K562 (cell line): ENCODE data around the gene FMN2. TPM values are rescaled to one million over a fixed set of nuclear protein-coding genes. Genes with fewer than 3 reads are reported as not detected.

ENCODE experiments used
- ATAC-seq: fragments of 200-7000 bp; cut with Tn5 transposase; 3 replicates; pipeline ENCODE4 v1.9.1; 2020; ENCODE audit warnings: moderate library complexity
- BruUV-seq: library from RNA; stranded (reverse); fragments of 400-500 nt; replicated peaks from 2 replicates; lab custom pipeline; 2021; lab: Mats Ljungman, UMichigan
- CTCF ChIA-PET: fragments of 300-600 bp; formaldehyde crosslinking; extraction: SDS; loops from one replicate; lab custom pipeline; 2021; ENCODE audit warnings: low intra/inter-chr PET ratio; lab: Yijun Ruan, JAX
- POLR2A ChIA-PET: fragments of 300-600, 350-650 bp; sonication (Branson Sonifier 250); formaldehyde crosslinking; extraction: SDS; loops from one replicate; lab custom pipeline; 2021; ENCODE audit warnings: antibody characterized with exemption, inconsistent platforms; lab: Yijun Ruan, JAX
- DNase-seq, 4 experiments: peaks; one replicate each; pipeline versions ENCODE4 v3.0.0 to v3.0.0-alpha.2; 2011 to 2018; ENCODE audit warnings: low spot score in 3 of 4, mixed read lengths in 3 of 4; ENCODE audit errors: extremely low read depth in 1 of 4
- FAIRE-seq: peaks from 2 replicates; lab custom pipeline; 2011; peaks lifted over from hg19 to GRCh38; lab: Jason Lieb, UNC
- H2AFZ ChIP-seq: 2 replicates; pipeline ENCODE4 v1.6.0; 2011; ENCODE audit warnings: low read depth, low read length, control low read depth, inconsistent platforms
- H3K27ac ChIP-seq: fragments of 200-600 bp; 3 replicates; pipeline ENCODE4 v1.8.0; 2011; ENCODE audit warnings: low read depth, mild to moderate bottlenecking, control low read depth, inconsistent platforms, low read length, moderate library complexity, mixed read lengths; ENCODE audit errors: extremely low read depth
- H3K27me3 ChIP-seq, 2 experiments: fragments of 300-600 bp in 1 of 2; 2 replicates in 1 of 2; 3 replicates in 1 of 2; pipeline versions ENCODE4 v1.6.0 to v1.8.0; 2011; ENCODE audit warnings: inconsistent platforms in 2 of 2, low read length in 2 of 2, mild to moderate bottlenecking in 1 of 2, mixed read lengths in 1 of 2, moderate library complexity in 1 of 2; ENCODE audit not compliant: control insufficient read depth in 2 of 2, insufficient read depth in 2 of 2
- H3K36me3 ChIP-seq: fragments of 300-600 bp; 3 replicates; pipeline ENCODE4 v1.8.0; 2011; ENCODE audit warnings: mild to moderate bottlenecking, low read length, inconsistent platforms; ENCODE audit not compliant: control insufficient read depth, insufficient read depth
- H3K4me1 ChIP-seq, 2 experiments: fragments of 200-600 bp in 1 of 2; replicated peaks in 1 of 2; 2 replicates in 1 of 2; 3 replicates in 1 of 2; pipeline versions ENCODE4 v1.5.1 to v1.8.0; 2011; ENCODE audit warnings: inconsistent platforms in 2 of 2, low read length in 2 of 2, mild to moderate bottlenecking in 1 of 2, mixed read lengths in 1 of 2, moderate library complexity in 1 of 2; ENCODE audit not compliant: control insufficient read depth in 2 of 2, insufficient read depth in 2 of 2
- H3K4me2 ChIP-seq: 2 replicates; pipeline ENCODE4 v1.6.1; 2011; ENCODE audit warnings: low read length, control low read depth, inconsistent platforms, mixed read lengths; ENCODE audit not compliant: insufficient read depth
- H3K4me3 ChIP-seq: fragments of 200-600 bp; sonication (generic), shearing (Covaris generic); 2 replicates; pipeline ENCODE4 v1.5.1; 2016; ENCODE audit warnings: control low read depth, inconsistent platforms
- H3K79me2 ChIP-seq: fragments of 200-600 bp; 3 replicates; pipeline ENCODE4 v1.8.0; 2011; ENCODE audit warnings: low read length, inconsistent platforms; ENCODE audit not compliant: control insufficient read depth, insufficient read depth
- H3K9ac ChIP-seq, 2 experiments: 2 replicates each; pipeline versions ENCODE4 v1.6.0 to v1.6.1; 2011; ENCODE audit warnings: low read depth in 2 of 2, low read length in 2 of 2, control low read depth in 1 of 2, inconsistent platforms in 1 of 2, mild to moderate bottlenecking in 1 of 2, mixed read lengths in 1 of 2; ENCODE audit not compliant: insufficient read depth in 1 of 2
- H3K9me1 ChIP-seq: one replicate; pipeline ENCODE4 v1.6.0; 2011; ENCODE audit warnings: inconsistent platforms, mild to moderate bottlenecking, low read length, moderate library complexity; ENCODE audit not compliant: control insufficient read depth, insufficient read depth
- H3K9me3 ChIP-seq: replicated peaks from 2 replicates; pipeline ENCODE4 v1.5.1; 2011; ENCODE audit warnings: low read depth, low read length, inconsistent platforms; ENCODE audit not compliant: control insufficient read depth, insufficient read depth
- H4K20me1 ChIP-seq: replicated peaks from 2 replicates; pipeline ENCODE4 v1.6.1; 2011; ENCODE audit warnings: low read length, inconsistent platforms, mixed read lengths; ENCODE audit not compliant: control insufficient read depth, insufficient read depth
- ARHGAP35 ChIP-seq: fragments of 450-650 bp; IDR thresholded peaks from 2 replicates; pipeline ENCODE4 v1.6.1; 2018; ENCODE audit not compliant: partially characterized antibody
- EP400 ChIP-seq: fragments of 450-650 bp; IDR thresholded peaks from 2 replicates; pipeline ENCODE4 v1.6.1; 2017; ENCODE audit warnings: antibody characterized with exemption, mild to moderate bottlenecking, moderate library complexity
- MEF2D ChIP-seq: conservative IDR thresholded peaks from 2 replicates; pipeline ENCODE4 v1.6.1; 2016; ENCODE audit warnings: low read depth, missing genetic modification characterization, missing compliant biosample characterization
- NCOA1 ChIP-seq: fragments of 450-650 bp; IDR thresholded peaks from 2 replicates; pipeline ENCODE4 v1.6.1; 2016; ENCODE audit warnings: low read depth
- POLR2H ChIP-seq: IDR thresholded peaks from 2 replicates; pipeline ENCODE4 v1.6.1; 2016; ENCODE audit warnings: missing genetic modification characterization, low read depth, mild to moderate bottlenecking, control low read depth, missing compliant biosample characterization, moderate library complexity
- PTRF ChIP-seq: fragments of 450-650 bp; IDR thresholded peaks from 2 replicates; pipeline ENCODE4 v1.6.1; 2016; ENCODE audit warnings: mild to moderate bottlenecking, missing genetic modification characterization, missing compliant biosample characterization
- SLC30A9 ChIP-seq: fragments of 250-450 bp; sonication (Bioruptor Pico); IDR thresholded peaks from 2 replicates; pipeline ENCODE4 v1.8.0; 2022; ENCODE audit warnings: mild to moderate bottlenecking, moderate library complexity
- TARDBP ChIP-seq: fragments of 450-650 bp; IDR thresholded peaks from 2 replicates; pipeline ENCODE4 v1.6.1; 2016
- ZC3H4 ChIP-seq: sonication (generic); formaldehyde crosslinking; IDR thresholded peaks from 2 replicates; pipeline ENCODE4 v1.9.0; 2021; ENCODE audit warnings: missing genetic modification reagents, borderline replicate concordance
- ZEB2 ChIP-seq: fragments of 450-650 bp; IDR thresholded peaks from 2 replicates; pipeline ENCODE4 v1.6.1; 2016
- ZNF280A ChIP-seq: fragments of 450-650 bp; IDR thresholded peaks from 2 replicates; pipeline ENCODE4 v1.6.1; 2018; ENCODE audit warnings: mild to moderate bottlenecking, low read depth; ENCODE audit not compliant: partially characterized antibody
- ZZZ3 ChIP-seq: fragments of 450-650 bp; IDR thresholded peaks from 2 replicates; pipeline ENCODE4 v1.6.1; 2016; ENCODE audit warnings: antibody characterized with exemption, mild to moderate bottlenecking, moderate library complexity
- WGBS: fragments of 100-300 bp; shearing (Covaris generic); methylation state at CpG from one replicate; pipeline ENCODE4 v1.1.6; 2016; ENCODE audit warnings: low coverage, mixed read lengths; ENCODE audit not compliant: insufficient coverage; ENCODE audit errors: missing lambda C conversion rate; 5-methylcytosine and 5-hydroxymethylcytosine counted together
- in situ Hi-C: fragments of 300-500 bp; cut with MboI; formaldehyde crosslinking; loops from 4 replicates; pipeline ENCODE4 v1.15.0; 2018; ENCODE audit warnings: inconsistent platforms, mixed read lengths
- intact Hi-C: fragments of 100-400 bp; cut with micrococcal nuclease; formaldehyde crosslinking; loops from 2 replicates; pipeline ENCODE4 v1.14.2; 2022
- polyA plus RNA-seq, 8 experiments: library from polyadenylated mRNA; depleted of rRNA in 4 of 8; stranded (reverse) in 5 of 8; unstranded in 3 of 8; fragments of >200 nt; fragmentation: Nextera tagmentation in 2 of 8; fragmentation: Illumina TruSeq in 1 of 8; extraction: Ambion mirVana in 2 of 8; extraction: Trizol in 1 of 8; gene quantifications; 2 replicates each; pipeline versions ENCODE4 v1.2.1 to v1.2.3, GENCODE V29; 2011 to 2014; ENCODE audit warnings: inconsistent platforms in 1 of 8, missing spikeins in 1 of 8
- total RNA-seq, 7 experiments: library from RNA; depleted of rRNA in 6 of 7; stranded (reverse); fragments of >200 nt in 6 of 7; fragmentation: Illumina TruSeq in 2 of 7; extraction: Trizol in 2 of 7; gene quantifications; 2 replicates each; pipeline versions ENCODE4 v1.2.1 to v1.2.3, GENCODE V29; 2011 to 2021; ENCODE audit warnings: low replicate concordance in 1 of 7
- TF ChIP-seq, protein P1 (sequence below): IDR thresholded peaks from 2 replicates; pipeline ENCODE4 v1.6.1; 2011; ENCODE audit warnings: borderline replicate concordance, low read depth, mild to moderate bottlenecking, moderate library complexity, low read length; ENCODE audit not compliant: insufficient read depth, poor library complexity, severe bottlenecking

Gene FMN2
- total and polyA plus RNA-seq, 9 of the 15 experiments (the other 6 are each of a cell fraction or from before 2014, with no cell fraction given), result 0.15 to 0.45 (median 0.16) TPM; not detected in 3

GRCh38 chr1:240304466-240304865 lies 212.8 kb downstream of the FMN2 start:
- Histone ChIP-seq H3K9ac (no peak overlapping the region), H3K9me1 (no peaks in the 10 kb centered on the region), H3K27ac (no peak overlapping the region), H4K20me1 (no peaks in the 10 kb centered on the region), H2AFZ (no peak overlapping the region), H3K36me3 (no peaks in the 10 kb centered on the region), H3K9me3 (no peaks in the 10 kb centered on the region), H3K4me2 (no peak overlapping the region), H3K27me3 (no peaks in the 10 kb centered on the region), H3K4me1 (no peaks in the 10 kb centered on the region), H3K4me3 (no peak overlapping the region), H3K79me2 (no peaks in the 10 kb centered on the region)
- no peak for TF ChIP-seq POLR2H (tag)
- no peak for TF ChIP-seq ZEB2
- TF ChIP-seq, protein P1, sequence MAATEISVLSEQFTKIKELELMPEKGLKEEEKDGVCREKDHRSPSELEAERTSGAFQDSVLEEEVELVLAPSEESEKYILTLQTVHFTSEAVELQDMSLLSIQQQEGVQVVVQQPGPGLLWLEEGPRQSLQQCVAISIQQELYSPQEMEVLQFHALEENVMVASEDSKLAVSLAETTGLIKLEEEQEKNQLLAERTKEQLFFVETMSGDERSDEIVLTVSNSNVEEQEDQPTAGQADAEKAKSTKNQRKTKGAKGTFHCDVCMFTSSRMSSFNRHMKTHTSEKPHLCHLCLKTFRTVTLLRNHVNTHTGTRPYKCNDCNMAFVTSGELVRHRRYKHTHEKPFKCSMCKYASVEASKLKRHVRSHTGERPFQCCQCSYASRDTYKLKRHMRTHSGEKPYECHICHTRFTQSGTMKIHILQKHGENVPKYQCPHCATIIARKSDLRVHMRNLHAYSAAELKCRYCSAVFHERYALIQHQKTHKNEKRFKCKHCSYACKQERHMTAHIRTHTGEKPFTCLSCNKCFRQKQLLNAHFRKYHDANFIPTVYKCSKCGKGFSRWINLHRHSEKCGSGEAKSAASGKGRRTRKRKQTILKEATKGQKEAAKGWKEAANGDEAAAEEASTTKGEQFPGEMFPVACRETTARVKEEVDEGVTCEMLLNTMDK, result no peak
- no peak for TF ChIP-seq ZZZ3
- TF ChIP-seq ARHGAP35, result no peak
- TF ChIP-seq NCOA1, result no peak
- TF ChIP-seq PTRF, result no peak
- TF ChIP-seq MEF2D (tag), result no peak
- no peak for TF ChIP-seq ZC3H4
- no peak for TF ChIP-seq EP400
- no peak for TF ChIP-seq ZNF280A
- no peak for TF ChIP-seq TARDBP
- TF ChIP-seq SLC30A9 (CRISPR knock-in tag), result no peak
- no TSS peak for BruUV-seq
- intact Hi-C loops (no loop called here), in situ Hi-C loops (no loop called here)
- WGBS, result 5% methylated on average over 5 of the region's 5 CpGs
- DNase-seq, result no peak
- POLR2A ChIA-PET, result no interaction called here
- CTCF ChIA-PET, result no interaction called here
- ATAC-seq, result no peak
- FAIRE-seq, result no peak
